H1 (cell line): ENCODE data around the gene CCIN. TPM values are rescaled to one million over a fixed set of nuclear protein-coding genes. Genes with fewer than 3 reads are reported as not detected.

Experiments used
- CBX5 ChIP-seq: fragments of 300-800, 300-1000 bp; sonication (generic); IDR thresholded peaks from 2 replicates; pipeline ENCODE4 v1.7.1; 2016; ENCODE audit warnings: antibody characterized with exemption, low read length, low read depth
- CTCF ChIP-seq, 3 experiments: IDR thresholded peaks; 1 replicate in 2 of 3; 2 replicates in 1 of 3; pipeline versions ENCODE4 v1.5.1 to v1.6.1; 2011; ENCODE audit warnings: low read length in 3 of 3, mild to moderate bottlenecking in 3 of 3, inconsistent platforms in 2 of 3, low read depth in 1 of 3, moderate library complexity in 1 of 3; ENCODE audit not compliant: insufficient read depth in 1 of 3; ENCODE audit errors: control extremely low read depth in 1 of 3
- E2F6 ChIP-seq: IDR thresholded peaks from 2 replicates; pipeline ENCODE4 v1.6.1; 2012; ENCODE audit warnings: inconsistent platforms
- EGR1 ChIP-seq: IDR thresholded peaks from 2 replicates; pipeline ENCODE4 v1.6.1; 2011; ENCODE audit warnings: low read depth, low read length, borderline replicate concordance
- FOSL1 ChIP-seq: IDR thresholded peaks from 2 replicates; pipeline ENCODE4 v1.6.1; 2011; ENCODE audit warnings: mild to moderate bottlenecking, low read depth, low read length, moderate library complexity; ENCODE audit not compliant: insufficient read depth
- HDAC6 ChIP-seq: IDR thresholded peaks from one replicate; pipeline ENCODE4 v1.7.1; 2012; ENCODE audit warnings: low read depth, mild to moderate bottlenecking, inconsistent platforms, low read length, moderate library complexity
- JUN ChIP-seq: IDR thresholded peaks from 2 replicates; pipeline ENCODE4 v1.6.1; 2011; ENCODE audit warnings: low read depth, mild to moderate bottlenecking, improper control_type of control experiment, low read length
- NANOG ChIP-seq: IDR thresholded peaks from 2 replicates; pipeline ENCODE4 v1.6.1; 2011; ENCODE audit warnings: low read length, low read depth, mild to moderate bottlenecking, inconsistent platforms; ENCODE audit not compliant: insufficient read depth, poor library complexity, severe bottlenecking
- POLR2AphosphoS5 ChIP-seq: IDR thresholded peaks from 2 replicates; pipeline ENCODE4 v1.6.1; 2011; ENCODE audit warnings: low read depth, low read length
- RFX5 ChIP-seq: IDR thresholded peaks from 2 replicates; pipeline ENCODE4 v1.6.1; 2011; ENCODE audit warnings: low read depth, low read length, improper control_type of control experiment, borderline replicate concordance
- SIN3A ChIP-seq, 2 experiments: IDR thresholded peaks in 1 of 2; conservative IDR thresholded peaks in 1 of 2; 2 replicates each; pipeline ENCODE4 v1.6.1; 2011 to 2012; ENCODE audit warnings: low read length in 2 of 2, improper control_type of control experiment in 1 of 2, low read depth in 1 of 2, mild to moderate bottlenecking in 1 of 2
- SIX5 ChIP-seq: IDR thresholded peaks from 2 replicates; pipeline ENCODE4 v1.6.1; 2011; ENCODE audit warnings: mild to moderate bottlenecking, low read depth, low read length
- SP2 ChIP-seq: IDR thresholded peaks from 2 replicates; pipeline ENCODE4 v1.6.1; 2012; ENCODE audit warnings: mild to moderate bottlenecking, low read length, inconsistent platforms
- SP4 ChIP-seq: IDR thresholded peaks from 2 replicates; pipeline ENCODE4 v1.6.1; 2012; ENCODE audit warnings: low read length, inconsistent platforms
- USF2 ChIP-seq: IDR thresholded peaks from 2 replicates; pipeline ENCODE4 v1.6.1; 2011; ENCODE audit warnings: low read length, improper control_type of control experiment
- YY1 ChIP-seq: IDR thresholded peaks from 2 replicates; pipeline ENCODE4 v1.6.1; 2011; ENCODE audit warnings: low read depth, mild to moderate bottlenecking, low read length
- polyA plus RNA-seq, 7 experiments: library from polyadenylated mRNA; depleted of rRNA in 3 of 7; stranded (reverse) in 5 of 7; unstranded in 2 of 7; fragments of >200 nt in 5 of 7; fragments of 200-250 nt in 2 of 7; gene quantifications; 1 replicate in 5 of 7; 2 replicates in 1 of 7; 4 replicates in 1 of 7; pipeline versions ENCODE4 v1.2.1 to v1.2.3, GENCODE V29; 2011 to 2013; ENCODE audit warnings: missing spikeins in 2 of 7, mixed read lengths in 2 of 7
- total RNA-seq: library from RNA; stranded (reverse); fragmentation: NEBNext Ultra II Directional; extraction: Animal tissue kit (Norgen Biotek cat#: 25700); gene quantifications from 2 replicates; pipeline ENCODE4 v1.2.1, GENCODE V29; 2021
- TF ChIP-seq, protein P1 (sequence below): IDR thresholded peaks from 2 replicates; pipeline ENCODE4 v1.6.1; 2012; ENCODE audit warnings: inconsistent platforms

Gene CCIN
- total and polyA plus RNA-seq, 2 of the 8 experiments (the other 6 are each of a cell fraction or from before 2014, with no cell fraction given): 0.19 to 0.21 TPM

- no peak for TF ChIP-seq CBX5
- no peak; the same call in 1 of the 2 replicates for TF ChIP-seq SP4
- TF ChIP-seq POLR2AphosphoS5: 0 out of 2 replicates have a peak, but pooled peaks have one; percentile 38
- TF ChIP-seq SIN3A (conservative IDR thresholded peaks at IDR 0.05 in 1 of 2, IDR thresholded peaks at IDR 0.05 in 1 of 2; ENCODE audit: low read depth in 1 of 2, low read length in 2 of 2): peak; percentile 32 to 70; a peak in 2 of 4 replicates
- TF ChIP-seq JUN: no peak
- no peak for TF ChIP-seq SIX5
- TF ChIP-seq EGR1: no peak
- TF ChIP-seq HDAC6: no peak
- TF ChIP-seq, protein P1, sequence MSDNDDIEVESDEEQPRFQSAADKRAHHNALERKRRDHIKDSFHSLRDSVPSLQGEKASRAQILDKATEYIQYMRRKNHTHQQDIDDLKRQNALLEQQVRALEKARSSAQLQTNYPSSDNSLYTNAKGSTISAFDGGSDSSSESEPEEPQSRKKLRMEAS: no peak
- no peak for TF ChIP-seq SP2
- peak; percentile 67; the same call in 1 of the 2 replicates for TF ChIP-seq E2F6
- no peak for TF ChIP-seq RFX5
- TF ChIP-seq FOSL1: no peak
- TF ChIP-seq USF2: no peak
- TF ChIP-seq YY1: no peak; the same call in 1 of the 2 replicates
- no peak for TF ChIP-seq CTCF (IDR thresholded peaks at IDR 0.05; ENCODE audit: control extremely low read depth in 1 of 3, insufficient read depth in 1 of 3, low read depth in 1 of 3, low read length in 3 of 3)
- TF ChIP-seq NANOG: no peak
Observed at GRCh38 chr9:36163049-36163785, 6.0 kb upstream of the CCIN start (continued).
